Upper lobe of left lung (tissue), 4 donors: Measurements from ENCODE around the gene ZEB1.

Source experiments
- POLR2AphosphoS5 ChIP-seq, 2 donors: sonication (generic); formaldehyde crosslinking; IDR thresholded peaks; one replicate each; pipeline ENCODE4 v1.5.1; 2017; ENCODE audit warnings: antibody characterized with exemption in 2 of 2
- TF ChIP-seq, protein P1 (sequence below), 6 experiments: fragments of 450-650 bp in 4 of 6; fragments of 200-600 bp in 2 of 6; sonication (generic) in 2 of 6; IDR thresholded peaks; one replicate each; pipeline ENCODE4 v1.5.1; 2016 to 2019; ENCODE audit warnings: antibody characterized with exemption in 6 of 6

DNA sequence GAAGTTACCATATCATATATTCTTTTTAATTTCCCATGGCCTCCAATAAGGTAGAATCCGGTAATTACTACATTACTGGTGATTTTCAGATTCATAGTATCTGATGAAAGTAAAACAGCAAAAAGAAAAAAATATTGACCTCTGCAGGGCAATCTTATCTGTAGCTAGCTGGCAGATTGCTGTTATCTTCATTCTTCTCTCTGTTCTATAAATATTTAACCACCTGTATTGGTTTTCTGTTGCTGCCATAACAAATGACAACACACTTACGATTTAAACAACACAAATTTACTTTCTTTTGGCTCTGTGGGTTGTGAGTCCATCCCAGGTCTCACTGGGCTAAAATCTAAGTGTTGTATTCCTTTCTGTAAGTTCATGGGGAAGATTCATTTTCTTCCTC lies 164.5 kb downstream of the ZEB1 start:
- TF ChIP-seq POLR2AphosphoS5 (IDR thresholded peaks at IDR 0.05): no peak
- TF ChIP-seq, protein P1, sequence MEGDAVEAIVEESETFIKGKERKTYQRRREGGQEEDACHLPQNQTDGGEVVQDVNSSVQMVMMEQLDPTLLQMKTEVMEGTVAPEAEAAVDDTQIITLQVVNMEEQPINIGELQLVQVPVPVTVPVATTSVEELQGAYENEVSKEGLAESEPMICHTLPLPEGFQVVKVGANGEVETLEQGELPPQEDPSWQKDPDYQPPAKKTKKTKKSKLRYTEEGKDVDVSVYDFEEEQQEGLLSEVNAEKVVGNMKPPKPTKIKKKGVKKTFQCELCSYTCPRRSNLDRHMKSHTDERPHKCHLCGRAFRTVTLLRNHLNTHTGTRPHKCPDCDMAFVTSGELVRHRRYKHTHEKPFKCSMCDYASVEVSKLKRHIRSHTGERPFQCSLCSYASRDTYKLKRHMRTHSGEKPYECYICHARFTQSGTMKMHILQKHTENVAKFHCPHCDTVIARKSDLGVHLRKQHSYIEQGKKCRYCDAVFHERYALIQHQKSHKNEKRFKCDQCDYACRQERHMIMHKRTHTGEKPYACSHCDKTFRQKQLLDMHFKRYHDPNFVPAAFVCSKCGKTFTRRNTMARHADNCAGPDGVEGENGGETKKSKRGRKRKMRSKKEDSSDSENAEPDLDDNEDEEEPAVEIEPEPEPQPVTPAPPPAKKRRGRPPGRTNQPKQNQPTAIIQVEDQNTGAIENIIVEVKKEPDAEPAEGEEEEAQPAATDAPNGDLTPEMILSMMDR (IDR thresholded peaks at IDR 0.05): no peak
